HG03457 (cell line): Measurements from ENCODE around the gene GGA1.
"Not testable (repeated sequence)": the region's sequence is repeated elsewhere in the genome, so short reads cannot be mapped to it uniquely, and the experiment has no call there.

ENCODE experiments used
- ATAC-seq: cut with Tn5 transposase; IDR thresholded peaks from one replicate; pipeline ENCODE4 v1.9.1; 2021; ENCODE audit warnings: moderate number of reproducible peaks; ENCODE audit not compliant: unreplicated experiment

Gene GGA1

DNA sequence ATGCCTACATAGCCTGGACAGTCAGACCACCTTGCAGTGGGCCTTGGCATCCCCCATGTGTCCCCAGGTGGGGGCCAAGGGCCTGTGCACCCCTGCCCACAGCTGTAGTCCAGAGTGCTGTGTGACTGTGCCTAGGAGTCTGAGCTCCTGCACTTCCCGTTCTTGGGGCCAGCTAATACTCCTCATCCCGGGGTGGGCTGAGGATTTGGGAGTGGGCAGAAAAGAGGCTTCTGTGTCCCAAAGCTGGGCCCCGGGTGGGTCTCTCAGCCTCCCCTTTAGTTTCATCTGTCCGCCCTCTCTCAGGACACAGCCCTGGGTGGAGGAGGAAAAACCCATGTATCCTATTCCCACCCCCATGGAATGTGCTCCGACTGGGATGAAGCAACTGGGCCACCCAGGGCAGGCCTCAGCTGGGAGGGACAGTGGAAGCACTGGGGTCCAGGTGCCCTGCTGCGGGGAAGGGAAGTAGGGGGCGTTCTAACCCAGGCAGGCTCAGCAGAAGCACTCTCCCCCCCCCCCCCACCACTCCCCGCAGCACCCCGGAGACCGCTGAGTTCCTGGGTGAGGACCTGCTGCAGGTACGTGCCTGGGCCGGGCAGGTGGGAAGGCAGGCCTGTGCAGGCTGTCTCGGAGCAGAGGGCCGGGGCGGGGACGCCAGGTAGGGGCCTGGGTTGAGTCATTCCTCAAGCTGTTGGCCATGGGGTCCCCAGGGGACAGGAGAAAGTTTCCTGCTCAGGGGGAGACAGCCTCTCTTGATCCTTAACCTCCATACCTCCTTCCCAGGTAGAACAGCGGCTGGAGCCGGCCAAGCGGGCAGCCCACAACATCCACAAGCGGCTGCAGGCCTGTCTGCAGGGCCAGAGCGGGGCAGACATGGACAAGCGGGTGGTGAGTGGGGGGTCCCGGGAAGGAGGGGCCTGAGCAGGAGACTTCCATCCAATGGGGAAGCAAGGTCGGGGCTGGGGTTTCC is 32.2 kb downstream of the GGA1 start:
- no peak for ATAC-seq

GRCh38 chr22:37641561-37641949 is 32.9 kb downstream of the GGA1 start:
- ATAC-seq: no peak

DNA sequence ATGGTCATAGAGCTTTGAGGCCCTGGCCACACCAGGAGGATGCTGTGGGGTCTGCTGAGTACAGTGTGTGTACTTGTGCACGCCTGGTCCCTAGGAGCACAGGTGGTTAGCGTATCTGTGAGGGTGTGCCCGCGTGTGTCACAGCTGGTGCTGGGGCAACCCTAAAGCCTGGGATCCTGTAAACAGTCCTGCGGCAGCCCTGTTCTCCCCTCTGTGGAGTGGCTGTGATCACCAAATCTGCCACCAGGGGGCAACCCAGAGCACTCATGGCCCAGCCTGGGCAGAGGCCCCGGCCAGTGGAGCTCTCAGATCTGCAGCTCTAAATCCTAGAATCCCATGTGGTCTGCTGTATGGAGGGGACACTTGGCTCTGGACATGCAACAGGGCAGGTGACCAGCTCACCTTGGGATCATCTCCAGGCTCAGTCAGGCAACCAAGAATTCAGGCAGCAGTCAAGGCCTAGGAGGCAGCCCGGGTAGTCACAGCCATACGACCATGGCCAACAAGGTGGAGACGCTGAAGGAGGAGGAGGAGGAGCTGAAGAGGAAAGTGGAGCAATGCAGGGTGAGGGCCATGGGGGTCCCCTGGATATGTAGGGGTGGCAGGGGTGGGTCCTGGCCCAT is 34.7 kb downstream of the GGA1 start:
- no peak for ATAC-seq

- no peak for ATAC-seq
Measured at GRCh38 chr22:37647317-37647716, 38.7 kb downstream of the GGA1 start.

DNA sequence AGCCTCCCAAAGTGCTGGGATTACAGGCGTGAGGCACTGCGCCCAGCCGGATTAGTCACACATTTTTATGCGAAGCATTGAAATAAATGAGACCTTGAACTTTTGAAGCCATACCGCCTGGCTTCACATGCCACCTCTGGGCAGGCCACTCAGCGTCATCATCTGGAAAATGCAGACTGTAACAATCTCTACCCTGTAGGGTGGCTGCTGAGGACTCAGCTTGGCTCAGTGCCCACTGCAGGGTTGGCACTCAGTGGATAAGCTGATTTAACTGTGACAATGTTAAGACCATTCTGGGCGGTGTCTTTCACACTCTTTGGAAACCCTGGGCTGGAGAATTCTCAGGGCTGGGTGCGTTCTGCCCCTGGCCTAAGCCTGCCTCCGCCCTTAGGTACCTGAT is 39.3 kb downstream of the GGA1 start:
- ATAC-seq: no peak

- ATAC-seq: no peak
Measured at GRCh38 chr22:37650463-37651136, 42.0 kb downstream of the GGA1 start.

DNA sequence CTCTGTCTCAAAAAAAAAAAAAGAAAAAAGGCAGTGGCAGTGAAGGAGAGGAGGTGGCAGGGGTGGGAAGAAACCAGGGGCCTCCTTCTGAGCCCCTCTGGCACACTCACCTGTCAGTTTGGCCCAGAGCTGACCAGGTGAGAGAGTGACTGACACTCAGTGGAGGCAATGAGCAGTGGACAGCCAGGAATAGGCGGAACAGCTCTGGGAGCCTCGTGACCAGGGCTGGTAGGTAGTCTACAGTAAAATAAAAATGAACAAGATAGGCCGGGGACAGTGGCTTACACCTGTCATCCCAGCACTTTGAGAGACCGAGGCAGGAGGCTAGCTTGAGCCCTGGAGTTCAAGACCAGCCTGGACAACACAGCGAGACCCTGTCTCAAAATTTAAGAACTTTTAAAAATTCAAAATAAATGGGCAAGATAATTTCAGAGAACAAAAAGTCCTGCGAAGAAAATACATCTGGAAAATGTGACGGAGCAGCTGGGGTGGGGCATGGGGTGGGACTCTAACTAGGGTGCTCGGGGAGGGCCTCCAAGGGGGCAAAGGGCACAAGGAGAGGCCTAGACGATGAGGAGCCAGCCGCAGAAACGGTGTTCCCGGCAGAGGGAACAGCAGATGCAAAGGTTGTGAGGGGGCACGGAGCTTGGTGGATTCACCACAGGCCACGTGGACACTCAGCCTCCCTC is 46.1 kb downstream of the GGA1 start:
- no peak for ATAC-seq

DNA sequence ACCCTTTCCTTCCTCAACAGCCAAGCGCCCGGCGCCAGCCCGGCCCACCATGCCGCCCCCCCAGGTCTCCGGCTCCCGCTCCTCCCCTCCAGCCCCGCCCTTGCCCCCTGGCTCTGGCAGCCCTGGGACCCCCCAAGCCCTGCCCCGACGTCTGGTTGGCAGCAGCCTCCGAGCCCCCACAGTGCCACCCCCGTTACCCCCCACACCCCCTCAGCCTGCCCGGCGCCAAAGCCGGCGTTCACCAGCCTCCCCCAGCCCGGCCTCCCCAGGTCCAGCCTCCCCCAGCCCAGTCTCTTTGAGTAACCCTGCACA is 46.6 kb downstream of the GGA1 start:
- ATAC-seq: no peak

GRCh38 chr22:37656583-37656982 is 47.9 kb downstream of the GGA1 start:
- not testable (repeated sequence) for ATAC-seq

- no peak for ATAC-seq
Measured at GRCh38 chr22:37657590-37658132, 49.0 kb downstream of the GGA1 start.

DNA sequence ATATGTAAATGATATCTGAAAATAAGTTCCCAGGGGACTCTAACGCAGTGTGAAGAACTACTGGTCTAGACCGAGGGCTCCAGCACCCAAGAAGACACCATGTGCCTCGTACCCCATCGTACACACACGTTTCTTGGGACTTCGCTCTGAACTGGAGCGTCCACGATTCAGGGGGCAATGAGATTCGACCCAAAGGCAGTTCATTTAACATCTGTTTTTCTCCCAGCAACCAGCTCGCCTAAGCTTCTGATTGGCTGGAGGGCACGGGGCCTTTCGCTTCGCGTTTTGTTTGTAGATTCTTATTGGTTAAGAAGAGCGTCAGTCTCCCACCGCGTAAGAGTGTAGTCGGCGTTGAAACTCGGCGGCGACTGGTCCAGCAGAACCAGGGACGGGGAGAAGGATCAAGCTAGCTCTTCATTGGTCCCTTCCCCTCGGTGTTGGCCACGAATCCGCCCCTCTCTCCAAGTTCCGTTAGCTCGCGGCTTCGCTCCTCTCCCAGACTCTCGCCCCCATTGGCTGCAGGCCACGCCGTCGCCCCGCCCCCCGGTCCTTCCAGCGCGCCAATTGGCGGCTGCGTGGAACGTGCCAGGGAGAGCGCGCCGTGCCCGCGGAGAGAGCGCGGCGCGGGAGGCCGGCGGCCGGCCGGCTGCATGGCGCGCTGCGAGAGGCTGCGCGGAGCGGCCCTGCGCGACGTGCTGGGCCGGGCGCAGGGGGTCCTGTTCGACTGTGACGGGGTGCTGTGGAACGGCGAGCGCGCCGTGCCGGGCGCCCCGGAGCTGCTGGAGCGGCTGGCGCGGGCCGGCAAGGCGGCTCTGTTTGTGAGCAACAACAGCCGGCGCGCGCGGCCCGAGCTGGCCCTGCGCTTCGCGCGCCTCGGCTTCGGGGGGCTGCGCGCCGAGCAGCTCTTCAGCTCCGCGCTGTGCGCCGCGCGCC is 49.8 kb downstream of the GGA1 start, which contains the start of gene PDXP:
TSS of gene PDXP (plus strand) at position 591 of the 933 bp plus-strand sequence. CDS start at position 651, 60 bp downstream.
- peak; percentile 69 for ATAC-seq

DNA sequence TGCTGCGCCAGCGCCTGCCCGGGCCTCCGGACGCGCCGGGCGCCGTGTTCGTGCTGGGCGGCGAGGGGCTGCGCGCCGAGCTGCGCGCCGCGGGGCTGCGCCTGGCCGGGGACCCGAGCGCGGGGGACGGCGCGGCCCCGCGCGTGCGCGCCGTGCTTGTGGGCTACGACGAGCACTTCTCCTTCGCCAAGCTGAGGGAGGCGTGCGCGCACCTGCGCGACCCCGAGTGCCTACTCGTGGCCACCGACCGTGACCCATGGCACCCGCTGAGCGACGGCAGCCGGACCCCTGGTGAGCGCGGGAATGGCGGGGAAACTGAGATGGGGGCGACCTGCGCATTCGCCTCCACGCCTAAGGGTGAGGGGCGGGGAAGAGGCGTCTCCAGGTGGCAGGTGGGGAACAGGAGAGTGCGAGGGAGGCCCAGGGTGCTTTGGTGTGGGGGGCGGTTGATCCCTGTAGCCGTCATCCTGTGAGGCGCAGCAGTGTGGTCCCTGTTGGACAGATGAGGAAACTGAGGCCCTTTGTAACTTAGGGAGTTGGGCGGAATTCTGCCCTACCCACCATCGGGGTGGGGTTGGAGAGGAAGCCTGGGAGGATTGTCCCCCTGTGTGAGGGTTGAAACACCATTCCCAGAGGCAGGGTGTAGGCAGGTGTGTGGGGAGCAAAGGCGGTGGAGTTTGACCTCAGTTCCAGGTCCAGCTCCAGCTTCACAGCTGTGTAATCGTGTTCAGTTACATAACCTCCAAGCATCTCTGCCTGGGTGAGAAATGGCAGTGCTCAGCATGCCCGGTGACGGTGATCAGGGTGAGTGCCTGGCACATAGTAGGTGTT is 50.6 kb downstream of the GGA1 start:
- no peak for ATAC-seq

DNA sequence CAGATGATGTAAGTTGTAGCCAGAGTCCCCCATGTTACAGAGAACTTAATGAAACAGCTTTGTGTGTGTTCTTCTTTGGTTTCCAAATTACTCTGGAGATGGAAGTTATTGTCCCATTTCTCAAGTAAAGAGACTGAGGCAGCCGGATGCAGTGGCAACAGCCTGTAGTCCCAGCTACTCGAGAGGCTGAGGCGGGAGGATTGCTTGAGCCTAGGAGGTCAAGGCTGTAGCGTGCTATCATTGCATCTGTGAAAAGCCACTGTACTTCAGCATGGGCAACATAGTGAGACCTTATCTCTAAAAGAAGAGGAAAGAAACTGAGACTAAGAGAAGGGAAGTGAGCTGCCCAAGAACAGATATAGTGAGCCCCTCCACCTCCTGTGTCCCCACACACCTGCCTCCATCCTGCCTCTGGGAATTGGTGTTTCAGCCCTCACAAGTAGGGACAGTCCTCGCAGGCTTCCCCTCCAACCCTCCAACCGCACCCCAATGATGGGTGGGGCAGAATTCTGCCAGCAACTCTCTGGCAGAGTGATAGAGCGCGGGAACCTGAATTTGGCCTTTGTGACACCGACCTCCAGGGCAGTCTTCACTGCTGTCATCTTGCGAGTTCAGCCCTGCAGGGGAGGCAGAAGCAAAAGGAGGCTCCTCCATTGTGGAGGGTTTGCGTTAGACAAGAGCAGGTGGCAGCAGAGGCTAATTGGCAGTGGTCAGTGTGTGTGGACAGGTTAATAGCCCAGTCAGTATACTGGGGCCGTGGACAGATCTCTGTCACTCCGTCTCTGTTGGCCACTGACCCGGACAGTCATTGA is 51.5 kb downstream of the GGA1 start:
- no peak for ATAC-seq

DNA sequence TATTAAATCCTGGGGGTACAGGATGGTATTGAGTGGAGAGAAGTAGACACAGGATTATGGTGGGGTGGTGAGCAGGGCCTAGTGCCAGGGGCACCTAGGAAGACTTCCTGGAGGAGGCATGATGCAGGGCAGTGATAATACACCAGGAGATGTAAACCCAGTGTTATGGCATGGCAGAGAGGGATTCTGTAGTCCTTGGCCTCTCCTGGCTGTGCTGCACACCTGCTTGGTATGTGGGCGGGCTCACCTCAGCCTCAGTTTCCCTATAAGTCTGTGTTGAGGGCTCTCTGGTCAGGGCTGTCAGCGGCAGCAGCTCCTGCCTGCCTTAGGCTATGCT is 52.0 kb downstream of the GGA1 start:
- no peak for ATAC-seq

- ATAC-seq: no peak
Measured at GRCh38 chr22:37661160-37661924, 52.7 kb downstream of the GGA1 start.

GRCh38 chr22:37662039-37662438 is 53.4 kb downstream of the GGA1 start:
- ATAC-seq: no peak

DNA sequence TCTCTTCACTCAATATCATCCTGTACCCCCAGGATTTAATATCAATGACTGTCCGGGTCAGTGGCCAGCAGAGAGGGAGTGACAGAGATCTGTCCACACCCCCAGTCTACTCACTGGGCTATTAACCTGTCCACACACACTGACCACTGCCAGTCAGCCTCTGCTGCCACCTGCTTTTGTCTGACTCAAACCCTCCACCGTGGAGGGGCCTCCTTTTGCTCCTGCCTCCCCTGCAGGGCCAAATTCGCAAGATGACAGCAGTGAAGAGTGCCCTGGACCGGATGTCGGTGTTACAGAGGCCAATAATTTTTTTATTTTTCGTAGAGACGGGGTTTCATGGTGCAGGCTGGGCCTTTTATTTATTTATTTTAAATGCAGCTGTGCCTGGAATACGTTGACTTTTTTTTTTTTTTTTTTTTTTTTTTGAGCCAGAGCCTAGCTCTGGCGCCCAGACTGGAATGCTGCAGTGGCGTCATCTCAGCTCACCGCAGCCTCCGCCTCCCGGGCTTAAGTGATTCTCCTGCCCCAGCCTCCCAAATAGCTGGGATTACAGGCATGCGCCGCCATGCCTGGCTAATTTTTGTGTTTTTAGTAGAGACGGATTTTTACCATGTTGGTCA is 55.0 kb downstream of the GGA1 start:
- ATAC-seq: no peak
